ENCODE results near the gene FOXI1.

Gene FOXI1

DNA sequence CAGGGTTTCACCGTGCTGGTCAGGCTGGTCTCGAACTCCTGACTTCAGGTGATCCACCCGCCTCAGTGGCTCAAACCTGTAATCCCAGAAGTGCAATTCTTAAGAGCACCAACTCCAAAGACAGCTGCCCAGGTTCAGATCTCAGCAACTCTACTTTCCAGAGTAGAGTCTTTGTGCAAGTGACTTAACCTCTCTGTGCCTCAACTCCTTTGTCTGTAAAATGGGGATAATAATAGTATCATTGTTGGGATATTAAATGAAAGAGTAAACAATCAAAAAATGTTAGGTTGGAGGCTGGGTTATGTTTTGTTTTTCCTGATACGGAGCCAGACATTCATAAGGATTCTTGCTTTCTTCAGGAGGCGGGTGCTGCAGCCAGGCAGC, 45.0 kb downstream of the FOXI1 start:
- no peak for ATAC-seq
- no peak for DNase-seq

DNA sequence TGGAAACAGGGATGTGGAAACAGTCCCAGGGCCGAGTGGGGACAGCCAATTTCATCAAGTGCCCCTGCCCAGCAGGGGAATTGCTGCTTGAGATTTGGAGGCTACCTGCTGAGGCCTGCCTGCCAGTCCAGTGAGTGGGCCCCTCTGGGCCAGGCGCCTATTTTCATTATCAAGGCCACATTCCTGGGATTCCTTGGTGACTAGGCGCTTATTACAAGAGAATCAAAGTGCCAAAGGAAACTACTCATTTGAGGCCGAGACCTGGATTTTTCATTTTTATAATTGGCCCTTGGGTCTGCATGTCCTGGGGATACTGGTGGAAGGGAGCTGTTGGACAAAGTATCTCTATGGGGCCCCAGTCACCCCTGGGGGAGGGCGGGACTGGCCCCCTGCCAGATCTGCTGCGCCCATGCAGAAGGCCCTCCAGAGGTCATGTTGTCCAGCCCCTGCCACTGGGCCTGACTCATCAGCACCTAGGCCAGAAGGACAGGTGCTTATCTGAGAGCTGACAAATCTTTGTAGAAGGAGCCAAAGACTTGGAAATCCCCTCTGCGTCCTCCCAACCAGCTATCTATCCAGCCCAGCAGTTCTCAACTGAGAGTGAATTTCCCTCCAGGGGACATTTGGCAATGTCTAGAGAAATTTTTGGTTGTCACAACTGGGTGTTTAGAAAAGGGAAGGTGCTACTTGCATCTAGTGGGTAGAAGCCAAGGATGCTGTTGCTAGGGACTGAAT, 45.6 kb downstream of the FOXI1 start:
- DNase-seq (no peak), ATAC-seq (no peak)

DNA sequence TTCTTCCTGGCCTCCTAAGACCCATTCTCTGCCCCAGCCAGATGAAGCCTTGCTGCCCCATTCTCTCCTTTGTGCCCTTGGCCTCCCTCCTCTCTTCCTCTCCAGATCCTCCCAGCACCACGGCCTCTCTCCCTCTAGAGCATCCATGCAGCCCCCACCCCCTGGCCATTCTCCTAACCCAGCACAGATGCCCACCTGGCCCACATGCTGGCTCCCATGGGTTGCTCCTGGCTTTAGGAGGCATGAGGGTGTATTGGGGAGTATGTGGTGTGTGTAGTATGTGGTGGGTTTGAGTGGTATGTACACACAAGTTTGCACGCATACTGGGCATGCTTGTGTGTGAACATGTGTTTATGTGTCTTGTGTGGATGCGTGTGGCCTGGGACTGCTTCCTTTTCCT, 47.1 kb downstream of the FOXI1 start:
- no peak for DNase-seq
- no peak for ATAC-seq

DNA sequence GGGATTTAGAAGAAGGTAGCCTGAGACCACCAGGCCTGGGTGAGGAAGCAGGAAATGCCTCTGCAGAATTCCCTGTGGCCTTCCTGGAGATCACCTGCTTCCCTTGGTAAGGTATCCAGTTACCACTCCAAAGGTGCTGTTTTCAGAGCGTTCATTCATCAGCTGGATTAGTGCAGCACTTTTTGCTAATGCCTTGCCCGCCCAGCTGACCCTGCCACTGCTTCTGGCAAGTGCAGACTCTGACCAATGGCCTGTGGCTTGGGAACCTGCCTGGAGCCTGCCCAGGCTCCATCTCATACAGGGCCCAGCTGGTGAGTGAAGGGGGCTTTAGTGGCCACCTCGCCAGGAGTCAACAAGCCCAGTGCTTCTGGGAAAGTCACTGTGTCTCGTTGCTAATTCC, 48.6 kb downstream of the FOXI1 start:
- ATAC-seq, result no peak
- DNase-seq, result no peak

DNA sequence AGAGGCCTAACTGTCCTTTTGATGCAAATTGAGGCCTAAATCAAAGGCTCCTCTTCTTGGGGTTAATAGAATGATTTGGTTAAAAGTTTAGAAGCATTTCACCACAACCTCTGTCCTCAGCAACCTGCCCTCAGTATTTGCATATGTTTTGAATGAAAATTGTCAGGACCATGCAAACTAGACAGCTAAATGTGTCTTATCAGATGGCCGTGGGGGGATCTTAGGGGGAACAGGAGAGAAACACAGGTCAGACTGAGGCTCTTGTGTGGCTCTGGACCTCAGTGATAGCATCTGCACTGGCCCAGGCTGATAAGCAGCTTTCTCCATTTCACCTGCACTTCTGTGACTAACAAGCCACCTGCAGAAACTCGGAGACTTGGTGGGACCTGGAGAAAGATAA, 49.0 kb downstream of the FOXI1 start:
- no peak for ATAC-seq
- DNase-seq, result no peak

DNA sequence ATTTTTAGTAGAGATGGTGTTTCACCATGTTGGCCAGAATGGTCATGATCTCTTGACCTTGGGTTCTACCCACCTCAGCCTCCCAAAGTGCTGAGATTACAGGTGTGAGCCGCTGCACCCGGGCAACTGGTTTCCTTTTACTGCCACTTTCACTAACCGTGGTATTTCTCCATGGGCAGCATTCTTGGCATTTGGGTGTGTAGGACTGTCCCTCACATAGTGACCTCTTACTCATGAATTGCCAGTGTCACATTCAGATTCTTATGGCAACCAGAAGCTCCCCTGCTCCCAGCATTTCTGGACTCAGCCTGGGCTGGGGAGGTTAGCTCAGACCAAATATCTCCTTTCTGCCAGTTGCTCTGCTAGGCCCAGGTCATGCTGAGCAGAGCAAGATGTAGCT, 50.1 kb downstream of the FOXI1 start:
- ATAC-seq, result no peak

DNA sequence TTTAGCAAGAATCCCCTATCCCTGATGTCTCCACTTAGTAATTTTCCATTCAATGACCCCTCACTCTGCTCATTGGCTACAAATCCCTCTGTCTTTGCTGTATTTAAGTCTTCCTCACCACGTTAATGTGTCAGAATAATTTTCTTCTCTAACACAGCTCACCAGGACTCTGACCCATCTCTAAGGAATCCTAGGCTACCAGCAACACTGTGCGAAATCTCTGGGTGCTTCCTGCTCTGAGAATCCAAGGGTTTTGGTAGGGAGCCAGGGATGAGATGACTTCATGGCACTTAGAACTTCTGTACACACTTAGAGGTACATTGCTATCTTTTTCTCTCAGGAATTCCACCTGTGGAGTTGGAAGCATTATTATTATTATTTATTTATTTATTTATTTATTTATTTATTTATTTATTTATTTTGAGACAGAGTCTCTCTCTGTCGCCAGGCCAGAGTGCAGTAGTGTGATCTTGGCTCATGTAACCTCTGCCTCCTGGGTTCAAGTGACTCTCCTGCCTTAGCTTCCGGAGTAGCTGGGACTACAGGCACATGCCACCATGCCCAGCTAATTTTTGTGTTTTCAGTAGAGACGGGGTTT, 53.5 kb downstream of the FOXI1 start:
- DNase-seq (no peak), ATAC-seq (no peak)

More for the DNA sequence above, 50.1 kb downstream of the FOXI1 start:
- DNase-seq, result no peak

Measured in stimulated activated naive CD8-positive, alpha-beta T cell treated with anti-CD3 and anti-CD28 coated beads, Interleukin-15, Interleukin-2, amounts not matched to agents 100 U/mL and 50 U/mL, for 24 hours (primary cell).